ENCODE measurements around the gene LRRC4B.
A peak's percentile ranks its signal among the peaks of the same experiment; 100 is the strongest.
"Not testable (repeated sequence)": the region's sequence is repeated elsewhere in the genome, so short reads cannot be mapped to it uniquely, and the experiment has no call there.

The LRRC4B gene

DNA sequence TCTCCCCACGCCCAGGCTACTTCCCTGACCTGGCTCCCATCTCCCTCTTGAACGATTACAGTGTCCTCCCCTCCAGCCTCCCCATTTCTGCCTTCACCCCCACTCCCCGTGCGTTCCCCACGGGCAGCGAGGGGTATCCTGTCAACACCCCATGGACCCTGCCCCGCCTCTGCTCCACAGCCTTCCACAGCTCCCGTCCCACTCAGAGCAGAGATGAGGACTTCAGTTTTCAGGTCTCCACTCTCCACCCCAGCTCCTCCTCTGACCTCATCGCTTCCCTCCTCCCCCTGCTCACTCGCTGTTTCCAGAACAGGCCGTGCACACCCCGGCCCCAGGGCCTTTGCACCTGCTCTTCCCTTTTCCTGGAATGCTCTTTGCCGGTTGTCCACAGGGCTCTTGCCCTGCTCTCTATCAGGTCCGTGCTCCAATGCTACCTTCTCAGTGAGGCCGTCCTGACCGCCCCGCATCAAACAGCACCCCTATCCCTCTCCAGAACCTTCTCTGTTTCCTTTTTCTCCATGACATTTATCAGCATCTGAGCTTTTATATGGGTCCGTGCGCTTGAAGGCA lies 15.0 kb downstream of the LRRC4B start:
- DNase-seq (ENCODE audit: low read depth in 2 of 2) = no peak

DNA sequence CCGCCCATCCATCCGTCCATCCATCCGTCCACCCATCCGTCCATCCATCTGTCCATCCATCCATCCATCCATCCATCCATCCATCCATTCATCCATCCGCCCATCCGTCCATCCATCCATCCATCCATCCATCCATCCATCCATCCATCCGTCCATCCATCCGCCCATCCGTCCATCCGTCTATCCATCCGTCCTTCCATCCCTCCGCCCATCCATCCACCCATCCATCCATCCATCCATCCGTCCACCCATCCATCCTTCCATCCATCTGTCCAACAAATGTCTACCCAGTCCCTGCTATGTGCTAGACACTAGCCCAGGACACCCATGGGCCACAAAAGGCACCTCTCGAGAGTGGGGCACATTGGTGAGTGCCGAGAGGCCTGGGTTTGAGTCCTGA lies 15.7 kb downstream of the LRRC4B start:
- DNase-seq (ENCODE audit: low read depth in 2 of 2) = no peak

DNA sequence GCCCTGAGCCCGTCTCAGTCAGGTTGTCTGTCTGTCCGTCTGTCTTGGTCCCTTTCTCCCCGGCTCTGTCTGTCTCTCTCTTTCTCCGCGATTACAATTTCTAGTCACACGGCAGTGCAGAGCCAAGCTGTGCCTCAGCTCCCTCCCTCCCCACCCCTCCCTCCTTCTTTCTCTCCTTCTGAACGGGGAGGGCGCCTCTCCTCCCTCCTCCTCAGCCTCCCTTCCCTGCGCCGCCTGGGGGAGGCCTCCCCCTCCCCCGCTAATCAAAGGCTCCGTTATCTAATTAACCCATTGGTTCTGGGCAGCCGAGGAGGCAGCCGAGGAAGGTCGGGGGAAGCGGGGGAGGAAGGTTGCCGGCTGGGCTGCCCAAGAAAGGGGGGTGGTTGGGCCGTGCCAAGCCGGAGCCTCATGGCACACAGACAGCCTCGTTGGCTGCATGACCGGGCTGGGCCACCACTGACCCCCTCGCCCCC lies 16.5 kb downstream of the LRRC4B start:
- DNase-seq (ENCODE audit: low read depth in 2 of 2) = no peak

DNA sequence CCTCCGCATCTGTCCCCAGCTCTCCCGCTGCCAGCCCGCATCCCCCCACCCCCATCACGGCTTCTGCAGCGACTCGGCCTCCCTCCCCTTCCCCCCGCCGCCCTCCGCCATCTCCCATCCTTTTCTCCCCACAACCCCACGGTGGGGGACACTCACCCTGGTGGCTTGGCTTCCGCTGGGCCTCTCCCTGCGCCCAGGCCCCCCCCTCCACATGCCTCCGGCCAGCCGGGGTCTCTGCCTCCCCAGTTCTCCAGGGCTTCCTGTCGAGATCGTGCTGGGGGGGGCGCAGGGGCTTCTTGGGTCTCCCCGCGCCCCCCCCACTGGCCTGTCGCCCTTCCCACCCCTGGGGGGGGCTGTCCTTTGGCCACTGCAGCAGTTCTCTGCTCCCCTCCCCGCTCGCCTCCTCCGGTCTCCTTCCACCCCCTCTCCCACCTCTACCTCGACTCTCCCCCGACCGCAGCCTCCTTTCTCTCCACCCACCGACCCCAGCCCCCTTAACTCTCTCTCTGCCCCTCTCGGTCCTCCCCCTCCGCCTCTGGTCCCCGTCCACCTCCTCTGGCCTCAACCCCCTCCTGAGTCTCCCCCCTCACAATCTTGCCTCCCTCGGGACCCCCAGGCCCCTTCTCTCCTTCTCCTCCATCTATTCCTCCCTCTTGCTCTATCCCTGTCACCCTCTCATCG lies 17.1 kb downstream of the LRRC4B start:
- DNase-seq (ENCODE audit: low read depth in 2 of 2) = no peak

DNA sequence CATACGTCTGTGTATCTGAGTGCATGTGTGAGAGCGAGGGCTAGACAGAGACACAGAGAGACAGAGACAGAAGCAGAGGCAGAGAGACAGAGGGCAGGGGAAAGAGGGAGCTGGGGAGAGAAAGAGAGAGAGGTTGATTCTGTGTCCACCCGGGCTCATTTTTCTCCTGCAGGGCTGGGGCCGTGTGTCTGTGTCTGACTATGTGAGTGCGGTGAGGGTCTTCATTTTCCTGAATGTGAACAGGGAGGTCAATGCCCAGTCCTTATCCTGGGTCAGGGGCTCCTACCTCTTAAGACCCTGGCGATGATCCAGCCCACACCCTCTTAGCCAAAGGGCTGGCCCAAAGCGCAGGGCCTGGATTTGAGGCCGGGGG lies 17.7 kb downstream of the LRRC4B start:
- no peak for DNase-seq (ENCODE audit: low read depth in 2 of 2)

DNA sequence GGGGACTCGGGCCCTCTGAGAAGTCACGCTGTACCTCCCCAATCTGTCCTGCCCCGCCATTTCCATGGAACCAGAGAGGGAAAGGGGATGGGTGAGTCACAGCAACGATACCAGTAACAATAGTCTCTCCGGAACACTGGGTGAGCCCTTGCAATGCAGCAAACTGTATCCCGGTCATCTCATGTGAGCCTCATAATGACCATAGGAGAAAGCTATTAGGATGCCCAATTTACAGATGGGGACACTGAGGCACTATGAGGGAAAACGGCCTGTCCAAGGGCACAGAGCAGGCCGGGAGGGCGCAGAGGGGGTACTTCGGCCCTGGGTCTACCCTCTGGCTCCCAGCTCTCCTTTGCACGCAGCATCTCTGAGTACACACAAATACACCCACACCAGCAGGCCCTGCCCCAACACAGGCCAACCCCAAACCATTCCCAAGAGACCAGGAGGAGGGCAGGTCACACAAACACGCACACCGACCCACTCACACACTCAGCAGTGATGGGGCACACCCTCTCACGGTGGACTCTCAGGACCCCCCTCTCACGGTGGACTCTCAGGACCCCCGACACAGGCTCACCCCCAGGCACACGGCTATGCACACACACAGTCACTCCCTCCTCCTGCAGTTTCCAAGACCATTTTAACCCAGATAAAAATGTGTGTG lies 18.2 kb downstream of the LRRC4B start:
- no peak for DNase-seq (ENCODE audit: low read depth in 2 of 2)

DNA sequence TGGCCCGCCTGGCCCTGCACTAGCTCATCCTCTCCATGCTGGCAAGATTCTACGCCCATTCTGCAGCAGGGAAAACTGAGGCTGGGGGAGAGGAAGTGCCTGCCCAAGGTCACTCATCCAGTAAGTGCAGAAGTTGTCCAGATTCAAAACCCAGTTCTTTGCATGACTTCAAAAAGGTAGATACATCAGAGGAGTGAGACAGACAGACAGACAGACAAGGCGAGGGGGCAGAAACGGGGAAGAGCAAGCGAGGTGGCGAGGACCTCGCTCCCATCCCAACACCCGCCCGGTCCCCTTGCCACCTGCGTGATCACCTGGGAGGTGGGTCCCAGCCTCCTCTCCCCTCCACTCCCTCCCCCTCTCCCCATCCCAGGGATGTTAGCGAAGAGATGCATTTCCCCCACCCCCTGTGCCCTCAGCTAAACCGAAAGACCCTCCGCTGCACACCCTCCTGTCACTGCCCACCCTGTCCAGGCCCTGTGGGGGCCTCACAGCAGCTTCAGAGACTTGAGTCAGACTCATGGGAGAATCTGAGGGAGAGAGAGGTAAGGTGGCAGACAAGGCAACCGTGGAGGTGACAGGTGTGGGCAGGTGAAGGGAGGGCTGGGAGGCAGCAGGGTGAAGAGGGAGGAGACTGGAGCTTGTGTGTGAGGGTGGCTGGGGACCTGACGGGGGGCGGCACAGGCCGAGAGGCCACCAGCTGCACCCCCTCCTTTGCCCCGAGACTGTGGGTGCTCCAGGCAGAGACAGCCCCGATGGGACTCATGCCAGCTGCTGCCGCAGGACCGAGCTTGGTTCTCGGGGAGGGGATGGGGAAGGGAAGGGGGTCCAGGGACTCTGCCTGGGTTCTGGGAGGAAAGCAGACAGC lies 18.9 kb downstream of the LRRC4B start:
- DNase-seq (ENCODE audit: low read depth in 2 of 2) = no peak

DNA sequence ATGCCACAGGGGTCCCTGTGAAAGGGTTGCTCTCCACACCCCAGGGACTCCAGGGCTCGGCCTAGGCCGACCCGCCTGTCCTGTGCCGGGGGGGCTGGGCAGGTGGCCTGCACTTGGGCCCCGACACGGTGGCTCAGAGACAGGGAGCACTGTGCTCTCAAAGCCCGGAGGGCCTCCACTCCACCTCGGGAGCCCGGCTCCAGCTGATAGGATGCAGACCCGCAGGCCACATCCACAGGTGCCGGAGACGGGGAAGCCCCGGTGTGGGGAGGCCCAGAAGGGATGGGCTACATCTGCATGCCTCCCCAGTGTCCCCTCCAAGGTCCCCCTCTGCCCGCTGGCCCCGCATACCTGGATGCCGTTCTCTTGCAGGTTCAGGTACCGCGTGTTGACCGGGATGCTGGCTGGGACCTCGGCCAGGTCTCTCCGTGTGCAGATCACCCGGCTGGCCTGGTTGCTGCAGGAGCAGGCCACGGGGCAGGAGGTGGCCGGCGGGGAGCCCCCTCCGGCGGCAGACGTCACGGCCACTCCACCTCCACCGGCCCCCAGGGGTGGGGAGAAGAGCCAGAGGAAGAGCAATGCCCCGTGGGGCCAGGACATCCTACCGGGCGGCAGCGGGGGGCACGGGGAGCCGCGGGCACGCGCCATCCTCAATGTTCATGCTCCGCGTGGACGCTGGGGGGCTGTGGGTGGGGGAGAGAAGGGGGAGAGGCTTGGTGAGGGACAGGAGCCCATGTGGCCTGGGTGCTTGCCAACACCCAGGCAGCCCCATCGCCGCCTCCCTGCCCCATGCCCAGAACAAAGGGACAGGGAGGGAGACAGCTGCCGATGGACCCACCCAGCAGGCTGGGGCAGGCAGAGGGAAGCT lies 19.8 kb downstream of the LRRC4B start:
- DNase-seq (ENCODE audit: low read depth in 2 of 2) = no peak

DNA sequence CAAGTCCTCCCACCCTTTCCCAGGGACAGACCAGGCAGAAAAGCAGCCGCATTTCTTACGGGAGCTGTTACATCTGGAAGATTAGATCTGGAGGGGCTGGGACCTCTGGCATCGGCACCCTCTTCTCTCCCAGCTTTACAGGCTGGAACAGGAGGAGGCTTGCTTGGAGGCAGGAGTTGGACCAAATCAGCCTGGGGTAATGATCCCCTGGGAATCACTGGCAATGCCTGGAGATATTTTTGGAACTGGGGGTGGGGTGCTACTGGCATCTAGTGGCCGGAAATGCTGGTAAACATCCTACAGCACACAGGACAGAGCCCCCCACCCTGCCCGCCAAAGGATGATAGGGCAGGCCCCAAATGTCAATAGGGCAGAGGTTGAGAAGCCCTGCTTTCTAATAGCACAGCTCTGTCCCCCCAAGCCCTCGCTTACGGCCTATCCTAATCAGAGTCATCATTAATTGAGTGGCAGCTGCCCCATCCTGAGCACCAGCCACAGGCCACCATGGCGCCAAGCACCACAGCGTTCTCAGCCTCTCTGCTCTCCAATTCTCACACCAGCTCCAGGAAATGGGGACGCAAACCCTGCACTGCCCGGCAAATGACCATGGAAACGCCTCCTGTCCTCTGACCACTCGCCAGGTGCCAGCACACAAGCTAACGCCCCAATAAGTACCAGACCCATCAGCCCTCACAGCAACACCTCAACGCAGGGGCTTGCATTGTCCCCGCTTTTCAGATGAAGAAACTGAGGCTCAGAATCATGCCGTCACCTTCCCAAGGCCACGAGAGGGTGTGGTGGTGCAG lies 20.6 kb downstream of the LRRC4B start:
- DNase-seq (ENCODE audit: low read depth in 2 of 2) = no peak

DNA sequence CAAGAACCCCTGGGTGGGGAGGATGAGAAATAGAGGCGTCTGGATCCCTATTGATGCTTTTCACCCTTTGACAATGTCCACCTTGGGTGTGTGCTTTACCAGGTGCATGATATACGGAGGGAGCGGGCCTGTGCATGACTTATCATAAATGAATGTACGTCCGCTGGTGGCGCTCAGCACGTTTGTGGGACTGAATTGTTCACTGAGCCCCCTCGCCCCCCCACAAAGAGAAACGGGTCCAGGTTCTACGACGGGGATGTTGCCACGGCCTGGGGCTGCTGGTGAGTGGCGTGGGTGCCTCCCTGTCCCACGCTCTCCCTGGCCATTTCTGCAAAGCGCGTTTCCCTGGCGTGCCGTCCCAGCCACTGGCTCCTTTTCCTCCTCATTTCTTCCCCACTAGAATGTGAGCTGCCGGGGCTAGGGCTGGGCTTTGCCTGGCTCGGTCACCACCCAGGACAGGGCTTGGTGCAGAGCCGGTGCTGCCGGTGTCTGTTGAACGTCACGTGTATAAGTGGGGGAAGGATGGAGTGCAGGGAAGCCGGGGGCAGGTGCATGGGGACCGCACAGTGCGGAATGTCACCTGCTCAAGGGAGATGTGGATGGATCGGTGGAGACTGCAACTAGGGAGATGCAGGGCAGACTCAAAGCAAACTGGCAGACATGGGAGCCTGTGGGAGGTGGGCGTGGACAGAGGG lies 21.6 kb downstream of the LRRC4B start:
- no peak for DNase-seq (ENCODE audit: low read depth in 2 of 2)

DNA sequence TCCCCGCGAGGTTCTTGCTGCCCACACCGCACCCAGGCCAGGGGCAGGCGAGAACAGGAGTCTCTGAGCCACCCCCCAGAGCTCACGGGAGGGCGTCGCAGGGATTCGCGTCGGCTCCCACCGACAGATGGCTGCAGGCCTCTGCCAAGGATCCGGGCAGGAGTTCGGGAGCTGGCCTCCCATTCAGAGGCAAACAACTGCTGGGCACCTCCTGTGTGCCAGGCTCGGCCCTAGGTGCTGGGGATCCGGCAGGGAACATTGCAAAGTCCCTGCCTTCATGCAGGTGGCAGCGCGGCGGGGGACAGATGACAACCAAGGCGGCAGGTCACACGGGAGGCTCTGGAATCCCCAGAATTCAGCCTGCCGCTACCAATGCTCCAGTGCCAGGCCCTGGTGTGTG lies 25.3 kb downstream of the LRRC4B start:
- no peak for DNase-seq (ENCODE audit: low read depth in 2 of 2)

DNA sequence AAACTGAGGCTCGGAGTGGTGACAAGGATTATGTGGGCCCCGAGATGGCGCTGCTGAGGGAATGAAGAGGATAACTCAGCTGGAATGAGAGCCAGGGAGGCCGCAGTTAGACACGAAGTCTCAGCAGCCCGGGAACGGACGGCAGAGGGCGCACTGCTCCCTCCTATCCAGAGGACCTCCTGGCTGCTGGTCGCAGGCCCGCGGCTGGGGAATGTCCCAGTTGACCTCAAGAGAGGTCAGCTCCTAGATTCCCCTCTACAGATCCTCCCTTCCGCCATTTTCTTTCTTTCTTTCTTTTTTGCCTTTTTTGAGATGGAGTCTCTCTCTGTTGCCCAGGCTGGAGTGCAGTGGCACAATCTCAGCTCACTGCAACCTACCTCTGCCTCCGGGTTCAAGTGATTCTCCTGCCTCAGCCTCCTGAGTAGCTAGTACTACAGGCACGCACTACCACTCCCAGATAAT lies 30.4 kb downstream of the LRRC4B start:
- peak; percentile 49 to 55 for DNase-seq (ENCODE audit: low read depth in 2 of 2)

DNA sequence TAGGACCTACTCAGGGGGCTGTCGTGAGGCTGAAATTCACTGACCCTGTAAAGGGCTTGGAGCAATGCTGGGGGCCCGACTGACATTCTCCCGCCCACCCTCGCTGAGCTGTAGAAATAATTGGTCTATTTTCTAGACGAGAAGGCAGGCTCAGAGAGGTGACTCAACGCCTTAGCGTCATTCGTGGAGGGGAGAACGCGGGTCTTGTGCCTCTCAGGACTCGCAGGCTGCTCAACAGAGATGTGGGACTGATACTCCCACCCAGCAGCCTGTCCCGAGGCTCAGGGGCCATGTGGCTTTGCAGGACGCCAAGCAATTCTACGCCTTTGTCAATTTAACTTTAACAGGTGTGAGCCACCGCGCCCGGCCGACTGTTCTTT lies 30.9 kb downstream of the LRRC4B start:
- no peak for DNase-seq (ENCODE audit: low read depth in 2 of 2)

DNA sequence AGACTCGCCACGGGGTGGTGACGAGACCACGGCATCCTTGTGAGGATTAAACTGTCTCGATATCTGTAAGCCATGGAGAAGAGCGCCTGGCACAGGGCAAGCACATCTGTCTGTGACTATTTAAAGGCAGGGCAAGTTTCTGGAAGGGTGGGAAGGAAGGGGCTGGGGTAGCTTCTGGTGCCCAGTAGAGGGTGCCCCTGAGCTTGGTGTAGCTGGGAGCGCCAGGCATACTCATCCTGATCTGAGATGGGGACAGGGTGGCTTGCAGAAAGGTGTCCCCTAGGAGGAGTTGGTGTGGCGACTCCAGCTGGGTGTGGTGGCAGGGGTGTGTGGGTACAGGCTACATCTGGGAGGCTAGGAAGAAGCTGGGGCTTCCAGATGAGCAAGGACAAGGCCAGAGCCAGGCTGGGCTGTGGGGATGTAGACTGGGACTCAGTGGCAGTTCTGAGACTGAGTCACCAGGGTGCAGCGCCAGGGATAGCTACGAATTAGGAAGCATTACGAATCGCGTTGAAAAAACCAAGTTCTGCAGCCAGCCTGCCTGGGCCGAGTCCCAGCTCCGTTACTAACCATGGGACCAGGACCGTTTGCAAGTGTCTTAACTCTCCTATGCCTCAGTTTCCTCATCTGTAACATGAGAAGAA lies 31.5 kb downstream of the LRRC4B start:
- DNase-seq (ENCODE audit: low read depth in 2 of 2) = no peak

DNA sequence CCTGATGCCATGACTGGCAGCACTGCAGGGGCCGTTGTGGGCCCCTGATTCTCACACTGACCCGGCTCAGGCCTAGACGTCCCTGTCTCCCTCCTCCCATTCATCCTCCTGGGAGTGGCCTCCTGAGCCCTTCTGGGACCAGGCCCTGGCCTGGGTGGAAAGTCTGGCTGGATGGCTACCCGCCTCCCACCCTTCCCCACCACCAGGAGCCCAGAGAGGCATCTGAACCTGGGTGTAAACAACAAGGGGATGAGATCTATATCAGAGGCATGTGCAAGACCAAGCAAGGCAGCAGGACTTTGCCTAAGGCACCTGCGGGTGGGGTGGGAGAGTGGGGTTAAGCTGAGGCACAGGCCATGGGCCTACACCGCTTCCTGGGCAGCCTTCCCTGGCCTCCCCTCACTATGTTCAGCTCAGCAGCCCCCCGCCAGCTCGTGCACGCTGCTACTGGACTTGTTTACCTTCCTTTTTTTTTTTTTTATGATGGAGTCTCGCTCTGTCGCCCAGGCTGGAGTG lies 32.5 kb downstream of the LRRC4B start:
- DNase-seq (ENCODE audit: low read depth in 2 of 2) = no peak

DNA sequence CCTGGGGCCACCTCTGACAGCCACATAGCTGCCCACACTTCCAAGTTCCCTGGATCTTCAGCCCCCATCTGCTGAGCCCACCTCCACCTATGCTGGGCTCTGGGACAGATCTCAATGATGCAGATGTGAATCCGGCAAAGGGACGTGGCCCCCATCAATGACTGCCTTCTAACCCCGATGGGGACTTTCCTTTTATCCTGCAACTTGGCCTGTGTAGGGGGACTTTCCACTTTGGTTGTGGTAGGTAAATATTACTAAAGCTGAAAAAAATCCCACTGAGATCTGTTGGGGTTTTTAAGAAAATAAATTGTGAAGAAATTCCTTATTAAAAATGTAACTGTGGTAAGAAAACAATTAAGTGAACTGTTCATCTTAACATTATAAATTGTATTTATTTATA lies 33.8 kb downstream of the LRRC4B start:
- no peak for DNase-seq (ENCODE audit: low read depth in 2 of 2)

DNA sequence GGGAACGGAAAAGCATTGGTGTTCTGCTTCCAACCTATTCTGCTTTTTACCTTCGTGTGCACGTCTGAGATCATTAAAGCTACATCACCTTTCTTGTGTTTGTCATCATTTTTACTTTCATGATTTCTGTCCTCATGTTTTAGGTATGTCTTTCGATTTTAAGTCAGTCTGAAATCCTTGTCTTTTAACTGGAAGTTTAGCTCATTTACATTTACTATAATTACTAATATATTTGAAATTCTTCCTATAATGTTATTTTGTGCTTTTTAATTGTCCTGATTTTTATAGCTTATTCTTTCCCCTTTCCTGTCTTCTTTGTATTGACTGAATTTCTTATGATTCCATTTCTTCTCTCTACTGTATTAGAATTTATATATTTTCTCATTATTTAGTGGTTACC lies 35.3 kb downstream of the LRRC4B start:
- DNase-seq (ENCODE audit: low read depth in 2 of 2) = no peak

DNA sequence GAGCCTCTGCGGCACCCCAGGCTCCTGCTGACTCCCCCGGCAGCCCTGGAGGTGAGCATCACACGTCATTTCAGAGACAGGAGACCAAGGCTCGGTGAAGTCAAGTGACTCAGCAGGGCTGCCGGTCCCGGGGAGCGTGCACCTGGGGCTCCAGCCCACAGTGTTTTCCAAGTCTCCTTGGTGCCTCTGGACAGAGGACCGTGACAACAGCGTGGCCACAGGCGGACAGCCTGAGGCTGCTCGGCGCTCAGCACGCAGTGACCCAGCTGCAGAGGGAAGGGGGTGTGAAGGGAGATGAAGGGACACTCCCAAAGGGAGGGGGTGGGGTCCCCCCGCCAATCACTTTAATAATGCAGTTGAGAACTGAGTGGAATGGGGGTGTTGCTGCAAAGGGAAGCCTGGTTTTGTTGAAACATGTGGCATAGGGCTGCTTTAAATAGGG lies 37.0 kb downstream of the LRRC4B start:
- no peak for DNase-seq (ENCODE audit: low read depth in 2 of 2)

DNA sequence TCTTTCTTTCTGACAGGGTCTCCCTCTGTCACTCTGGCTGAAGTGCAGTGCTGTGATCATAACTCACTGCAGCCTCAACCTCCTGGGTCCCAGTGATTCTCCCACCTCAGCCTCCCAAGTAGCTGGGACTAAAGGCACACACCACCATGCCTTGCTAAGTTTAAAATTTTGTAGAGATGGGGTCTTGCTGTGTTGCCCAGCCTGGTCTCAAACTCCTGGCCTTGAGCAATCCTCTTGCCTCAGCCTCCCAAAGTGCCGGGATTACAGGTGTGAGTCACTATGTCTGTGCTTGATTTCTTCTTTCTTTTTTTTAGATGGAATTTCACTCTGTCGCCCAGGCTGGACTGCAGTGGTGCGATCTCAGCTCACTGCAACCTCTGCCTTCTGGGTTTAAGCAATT lies 40.2 kb downstream of the LRRC4B start:
- DNase-seq (ENCODE audit: low read depth in 2 of 2) = not testable (repeated sequence)
